Right lobe of liver (tissue), 4 donors: Measurements from ENCODE around the gene DDOST.

ENCODE experiments used
- CTCF ChIP-seq, 4 donors: fragments of 200-600 bp in 3 of 4; fragments of 450-650 bp in 1 of 4; IDR thresholded peaks; one replicate each; pipeline versions ENCODE4 v1.5.1 to v1.8.0; 2016 to 2022; ENCODE audit warnings: antibody characterized with exemption in 4 of 4, mild to moderate bottlenecking in 2 of 4
- POLR2A ChIP-seq: fragments of 450-650 bp; IDR thresholded peaks from one replicate; pipeline ENCODE4 v1.6.1; 2017; ENCODE audit warnings: antibody characterized with exemption, mild to moderate bottlenecking
- donor health status: DM: no; HTN: no; CAD: no.
- donor health status: DM: no; HTN: no; CAD: no.
- donor health status: DM: no; HTN: yes; CAD: no.

GRCh38 chr1:20636785-20637347 lies 24.3 kb downstream of the DDOST start:
- TF ChIP-seq POLR2A: no peak
- no peak for TF ChIP-seq CTCF (IDR thresholded peaks at IDR 0.05)
